T-helper 2 cell treated with Interferon-gamma antibody and Interleukin-4, amounts not matched to agents 5 μg/mL and 100 μg/mL, for 36 hours (primary cell): ENCODE measurements around the gene SVOP.

Experiments used
- DNase-seq: peaks from one replicate; pipeline ENCODE4 v3.0.0; 2021; ENCODE audit warnings: low spot score
- H3K27ac Mint-ChIP-seq: one replicate; pipeline ENCODE4 v1.8.0; 2021; ENCODE audit warnings: mild to moderate bottlenecking, mixed read lengths
- H3K27me3 Mint-ChIP-seq: one replicate; pipeline ENCODE4 v1.8.0; 2021; ENCODE audit warnings: low read depth, mixed read lengths
- H3K36me3 Mint-ChIP-seq: one replicate; pipeline ENCODE4 v1.8.0; 2021; ENCODE audit warnings: low read depth, mixed read lengths
- H3K4me1 Mint-ChIP-seq: one replicate; pipeline ENCODE4 v1.8.0; 2021; ENCODE audit warnings: low read depth, mixed read lengths
- H3K4me3 Mint-ChIP-seq: one replicate; pipeline ENCODE4 v1.8.0; 2022; ENCODE audit warnings: mild to moderate bottlenecking, moderate library complexity, mixed read lengths
- H3K9me3 Mint-ChIP-seq: one replicate; pipeline ENCODE4 v1.8.0; 2021; ENCODE audit warnings: mixed read lengths

The SVOP gene

GRCh38 chr12:108949976-108950375 is 70.9 kb downstream of the SVOP start:
- Mint-ChIP-seq H3K4me3 (no peak overlapping the region), H3K36me3 (no peaks in the 10 kb centered on the region), H3K27me3 (peaks cover 6% of the 10 kb centered on the region), H3K4me1 (peaks cover 5% of the 10 kb centered on the region), H3K9me3 (no peaks in the 10 kb centered on the region), H3K27ac (no peak overlapping the region)
- DNase-seq: no peak

DNA sequence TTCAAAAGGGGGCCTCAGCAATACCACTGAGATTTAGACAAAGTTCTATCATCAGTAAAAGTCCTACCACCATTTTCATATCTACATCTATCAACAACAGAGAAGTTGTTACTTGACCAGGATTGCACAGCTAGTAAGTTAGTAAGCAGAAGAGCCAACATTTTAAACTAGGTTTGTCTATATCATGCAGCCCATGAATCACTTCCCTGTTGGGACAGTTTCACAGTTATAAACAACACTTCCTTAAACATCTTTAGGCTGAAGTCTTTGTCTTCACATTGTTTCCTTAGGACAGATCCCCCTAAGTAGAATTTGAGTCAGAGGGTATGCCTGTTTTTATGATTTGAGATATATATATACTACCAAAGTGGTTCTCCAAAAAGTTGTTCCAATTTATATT is 72.5 kb downstream of the SVOP start:
- Mint-ChIP-seq H3K27ac (no peak overlapping the region), H3K27me3 (peaks cover 6% of the 10 kb centered on the region), H3K4me3 (no peak overlapping the region), H3K36me3 (no peaks in the 10 kb centered on the region), H3K9me3 (no peaks in the 10 kb centered on the region), H3K4me1 (peaks cover 5% of the 10 kb centered on the region)
- no peak for DNase-seq

DNA sequence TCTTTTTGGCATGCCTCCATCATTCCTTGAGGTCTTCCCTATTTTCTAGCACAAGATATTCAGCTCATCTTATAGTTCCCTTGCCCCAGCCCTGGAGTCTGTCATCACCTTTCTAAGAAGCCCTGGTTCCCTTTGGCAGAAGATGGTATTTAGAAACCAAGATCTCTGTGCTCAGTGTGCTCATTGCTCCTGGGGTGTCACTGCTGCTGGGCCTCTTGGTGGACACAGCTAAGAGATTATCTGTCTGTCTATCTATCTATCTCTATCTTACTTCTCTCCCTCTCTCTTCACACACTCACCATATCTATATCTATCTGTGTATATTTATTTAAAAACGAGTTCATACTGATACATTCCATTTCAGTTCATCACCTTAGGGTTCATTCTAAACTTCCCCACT is 73.8 kb downstream of the SVOP start:
- Mint-ChIP-seq H3K27me3 (peaks cover 6% of the 10 kb centered on the region), H3K4me3 (no peak overlapping the region), H3K9me3 (no peaks in the 10 kb centered on the region), H3K36me3 (no peaks in the 10 kb centered on the region), H3K4me1 (peaks cover 5% of the 10 kb centered on the region), H3K27ac (no peak overlapping the region)
- DNase-seq: no peak

- no peaks in the 10 kb centered on the region for H3K36me3 Mint-ChIP-seq
- no peak overlapping the region for H3K27ac Mint-ChIP-seq
- no peak for DNase-seq
- no peaks in the 10 kb centered on the region for H3K4me1 Mint-ChIP-seq
- H3K27me3 Mint-ChIP-seq: peaks cover 2% of the 10 kb centered on the region
- H3K9me3 Mint-ChIP-seq: no peaks in the 10 kb centered on the region
- H3K4me3 Mint-ChIP-seq: no peak overlapping the region
Observed at GRCh38 chr12:108940138-108940537, 80.7 kb downstream of the SVOP start.

- H3K27ac Mint-ChIP-seq: no peak overlapping the region
- no peaks in the 10 kb centered on the region for H3K4me1 Mint-ChIP-seq
- no peak for DNase-seq
- H3K27me3 Mint-ChIP-seq: peaks cover 2% of the 10 kb centered on the region
- no peaks in the 10 kb centered on the region for H3K9me3 Mint-ChIP-seq
- no peak overlapping the region for H3K4me3 Mint-ChIP-seq
- no peaks in the 10 kb centered on the region for H3K36me3 Mint-ChIP-seq
Observed at GRCh38 chr12:108939594-108939993, 81.3 kb downstream of the SVOP start.

- no peak overlapping the region for H3K4me3 Mint-ChIP-seq
- peaks cover 2% of the 10 kb centered on the region for H3K27me3 Mint-ChIP-seq
- H3K9me3 Mint-ChIP-seq: no peaks in the 10 kb centered on the region
- no peak for DNase-seq
- no peak overlapping the region for H3K27ac Mint-ChIP-seq
- H3K4me1 Mint-ChIP-seq: no peaks in the 10 kb centered on the region
- H3K36me3 Mint-ChIP-seq: no peaks in the 10 kb centered on the region
Observed at GRCh38 chr12:108938247-108938924, 82.5 kb downstream of the SVOP start.

- Mint-ChIP-seq H3K36me3 (no peaks in the 10 kb centered on the region), H3K9me3 (no peaks in the 10 kb centered on the region), H3K27ac (no peak overlapping the region), H3K27me3 (peaks cover 2% of the 10 kb centered on the region), H3K4me1 (no peaks in the 10 kb centered on the region), H3K4me3 (no peak overlapping the region)
- DNase-seq: no peak
Observed at GRCh38 chr12:108935159-108935763, 85.6 kb downstream of the SVOP start.

GRCh38 chr12:108933949-108934348 is 86.9 kb downstream of the SVOP start:
- Mint-ChIP-seq H3K4me3 (no peak overlapping the region), H3K36me3 (no peaks in the 10 kb centered on the region), H3K27me3 (peaks cover 5% of the 10 kb centered on the region), H3K4me1 (no peaks in the 10 kb centered on the region), H3K27ac (no peak overlapping the region), H3K9me3 (no peaks in the 10 kb centered on the region)
- DNase-seq: no peak

DNA sequence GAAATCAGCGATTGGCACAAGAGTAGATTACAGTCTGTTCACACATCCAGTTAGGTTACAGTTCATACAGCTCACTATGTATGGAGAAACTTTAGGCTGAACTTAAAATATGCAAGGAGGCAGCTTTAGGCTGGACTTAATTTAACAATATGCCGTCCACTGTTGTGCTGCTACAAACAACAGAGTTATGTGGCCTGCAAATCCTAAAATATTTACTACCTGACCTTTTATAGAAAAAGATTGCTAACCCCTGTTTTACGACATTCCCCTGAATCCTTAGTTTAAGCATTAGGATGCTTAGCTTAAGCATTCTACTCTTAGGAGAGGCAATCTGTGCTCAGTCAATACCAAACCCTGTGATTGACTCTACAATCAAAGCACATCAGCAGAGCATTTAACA is 90.1 kb downstream of the SVOP start:
- Mint-ChIP-seq H3K4me3 (no peak overlapping the region), H3K27ac (no peak overlapping the region), H3K36me3 (no peaks in the 10 kb centered on the region), H3K4me1 (no peaks in the 10 kb centered on the region), H3K27me3 (peaks cover 5% of the 10 kb centered on the region), H3K9me3 (no peaks in the 10 kb centered on the region)
- no peak for DNase-seq

DNA sequence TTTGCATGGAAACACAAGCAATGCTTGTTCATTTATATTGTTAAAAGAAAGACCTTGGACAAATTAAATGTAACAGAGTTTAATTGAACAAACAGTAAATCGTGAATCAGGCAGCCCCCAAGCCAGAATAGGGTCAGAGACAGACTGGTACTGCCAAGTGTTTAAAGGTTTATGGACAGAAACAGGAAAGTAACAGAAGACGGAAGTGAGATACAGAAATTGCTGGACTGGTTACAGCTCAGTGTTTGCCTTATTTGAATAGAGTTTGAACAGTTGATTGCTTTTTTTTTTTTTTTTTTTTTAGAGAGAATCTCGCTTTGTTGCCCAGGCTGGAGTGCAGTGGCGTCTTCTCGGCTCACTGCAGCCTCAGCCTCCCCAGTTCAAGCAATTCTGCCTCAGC is 90.7 kb downstream of the SVOP start:
- Mint-ChIP-seq H3K27me3 (peaks cover 5% of the 10 kb centered on the region), H3K36me3 (no peaks in the 10 kb centered on the region), H3K4me3 (no peak overlapping the region), H3K27ac (no peak overlapping the region), H3K9me3 (no peaks in the 10 kb centered on the region), H3K4me1 (no peaks in the 10 kb centered on the region)
- no peak for DNase-seq

DNA sequence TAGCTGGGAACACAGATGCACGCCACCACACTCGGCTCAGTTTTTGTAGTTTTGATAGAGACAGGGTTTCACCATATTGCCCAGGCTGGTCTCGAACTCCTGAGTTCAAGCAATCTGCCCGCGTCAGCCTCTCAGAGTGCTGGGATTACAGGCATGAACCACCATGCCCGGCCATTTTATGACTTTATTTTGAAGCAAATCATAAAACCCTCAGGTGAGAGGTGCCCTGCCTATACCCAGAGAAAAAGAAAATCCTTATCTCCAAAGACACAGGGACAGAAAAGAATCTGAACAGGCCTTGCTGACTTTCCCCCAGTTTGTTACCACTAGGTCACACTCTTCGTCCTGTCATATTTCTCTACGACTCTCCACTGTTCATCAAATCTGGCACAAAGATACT is 92.2 kb downstream of the SVOP start:
- Mint-ChIP-seq H3K4me1 (no peaks in the 10 kb centered on the region), H3K4me3 (no peak overlapping the region), H3K9me3 (no peaks in the 10 kb centered on the region), H3K36me3 (no peaks in the 10 kb centered on the region), H3K27me3 (peaks cover 5% of the 10 kb centered on the region), H3K27ac (no peak overlapping the region)
- no peak for DNase-seq

GRCh38 chr12:108922918-108923317 is 98.0 kb downstream of the SVOP start:
- H3K27me3 Mint-ChIP-seq: peaks cover 6% of the 10 kb centered on the region
- no peak overlapping the region for H3K27ac Mint-ChIP-seq
- no peak overlapping the region for H3K4me3 Mint-ChIP-seq
- no peaks in the 10 kb centered on the region for H3K9me3 Mint-ChIP-seq
- H3K36me3 Mint-ChIP-seq: no peaks in the 10 kb centered on the region
- DNase-seq: no peak
- H3K4me1 Mint-ChIP-seq: no peaks in the 10 kb centered on the region

DNA sequence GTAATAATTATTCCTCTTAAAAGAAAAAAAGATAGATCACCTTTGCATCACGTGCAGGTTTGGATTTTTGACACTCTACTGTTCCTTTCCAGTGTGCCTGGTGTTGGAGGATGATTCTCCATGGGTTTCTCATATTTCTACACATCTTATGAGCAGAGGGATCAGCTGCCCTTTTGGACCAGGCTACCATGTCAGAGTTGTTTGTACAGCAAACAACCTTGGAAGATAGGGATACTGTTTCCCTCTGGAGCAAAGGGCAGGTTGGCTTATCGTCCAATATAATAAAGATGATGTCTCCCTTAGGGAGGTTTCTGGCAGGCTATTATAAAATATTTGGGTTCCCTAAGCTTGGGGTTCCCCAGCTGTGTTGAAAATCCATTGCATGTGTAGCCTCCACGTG is 98.9 kb downstream of the SVOP start:
- H3K27me3 Mint-ChIP-seq: peaks cover 6% of the 10 kb centered on the region
- no peak for DNase-seq
- H3K36me3 Mint-ChIP-seq: no peaks in the 10 kb centered on the region
- H3K9me3 Mint-ChIP-seq: no peaks in the 10 kb centered on the region
- no peaks in the 10 kb centered on the region for H3K4me1 Mint-ChIP-seq
- H3K4me3 Mint-ChIP-seq: no peak overlapping the region
- H3K27ac Mint-ChIP-seq: no peak overlapping the region

DNA sequence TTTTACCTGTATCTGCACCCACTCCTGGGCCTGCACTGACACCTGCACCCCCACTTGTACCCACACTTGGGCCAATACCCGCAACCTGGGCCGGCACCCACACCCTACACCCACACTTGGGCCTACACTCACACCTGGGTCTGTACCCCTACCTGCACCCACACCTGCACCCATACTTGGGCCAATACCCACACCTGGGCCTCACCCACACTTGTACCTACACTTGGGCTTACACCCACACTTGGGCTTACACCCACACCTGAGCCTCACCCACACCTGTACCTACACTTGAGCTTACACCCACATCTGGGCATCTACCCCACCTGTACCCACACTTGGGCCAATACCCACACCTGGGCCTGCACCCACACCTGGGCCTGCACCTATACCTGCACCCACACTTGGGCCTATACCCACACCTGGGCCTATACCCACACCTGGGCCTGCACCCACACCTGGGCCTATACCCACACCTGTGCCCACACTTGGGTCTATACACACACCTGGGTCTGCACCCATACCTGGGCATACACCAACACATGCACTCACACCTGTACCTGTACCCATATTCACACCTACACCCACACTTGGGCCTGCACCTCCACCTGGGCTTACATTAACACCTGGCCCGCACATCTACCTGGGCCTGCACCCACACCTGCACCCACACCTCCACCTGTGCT is 101.8 kb downstream of the SVOP start:
- peaks cover 4% of the 10 kb centered on the region for H3K27me3 Mint-ChIP-seq
- H3K36me3 Mint-ChIP-seq: no peaks in the 10 kb centered on the region
- H3K4me1 Mint-ChIP-seq: no peaks in the 10 kb centered on the region
- no peak overlapping the region for H3K4me3 Mint-ChIP-seq
- H3K27ac Mint-ChIP-seq: no peak overlapping the region
- no peaks in the 10 kb centered on the region for H3K9me3 Mint-ChIP-seq
- no peak for DNase-seq
